HEK293 (cell line): ENCODE measurements around the gene NKPD1.

Experiments used
- ATF2 ChIP-seq: fragments of 450-650 bp; formaldehyde crosslinking; IDR thresholded peaks from 2 replicates; pipeline ENCODE4 v1.5.1; 2016; ENCODE audit warnings: missing biosample characterization, missing genetic modification characterization, low read depth
- CTCF ChIP-seq: fragments of 450-650 bp; formaldehyde crosslinking; IDR thresholded peaks from 2 replicates; pipeline ENCODE4 v1.5.1; 2016; ENCODE audit warnings: missing biosample characterization, missing genetic modification characterization
- ZFP3 ChIP-seq: fragments of 450-650 bp; formaldehyde crosslinking; IDR thresholded peaks from 2 replicates; pipeline ENCODE4 v1.5.1; 2016; ENCODE audit warnings: low read depth, missing biosample characterization, missing genetic modification characterization
- ZNF121 ChIP-seq: fragments of 450-650 bp; formaldehyde crosslinking; IDR thresholded peaks from 2 replicates; pipeline ENCODE4 v1.5.1; 2016; ENCODE audit warnings: missing biosample characterization, missing genetic modification characterization
- ZNF561 ChIP-seq: fragments of 450-650 bp; IDR thresholded peaks from 2 replicates; pipeline ENCODE4 v1.5.1; 2018; ENCODE audit warnings: missing biosample characterization, missing genetic modification characterization, borderline replicate concordance

- no peak for TF ChIP-seq ZNF561 (tag by site-specific recombination)
- TF ChIP-seq CTCF (tag by site-specific recombination), result no peak
- no peak for TF ChIP-seq ATF2 (tag by site-specific recombination)
- TF ChIP-seq ZFP3, result no peak
- TF ChIP-seq ZNF121 (tag by site-specific recombination), result no peak
Measured at GRCh38 chr19:45150751-45151281, 10.0 kb downstream of the NKPD1 start.
